Retina (tissue), 1 donor: ENCODE measurements around the gene SUZ12.
"Not testable (repeated sequence)": the region's sequence is repeated elsewhere in the genome, so short reads cannot be mapped to it uniquely, and the experiment has no call there.

Experiments
- DNase-seq: peaks from one replicate; pipeline ENCODE4 v3.0.0-alpha.2; 2016

Gene SUZ12

GRCh38 chr17:31964131-31964530 lies 27.3 kb downstream of the SUZ12 start:
- not testable (repeated sequence) for DNase-seq

DNA sequence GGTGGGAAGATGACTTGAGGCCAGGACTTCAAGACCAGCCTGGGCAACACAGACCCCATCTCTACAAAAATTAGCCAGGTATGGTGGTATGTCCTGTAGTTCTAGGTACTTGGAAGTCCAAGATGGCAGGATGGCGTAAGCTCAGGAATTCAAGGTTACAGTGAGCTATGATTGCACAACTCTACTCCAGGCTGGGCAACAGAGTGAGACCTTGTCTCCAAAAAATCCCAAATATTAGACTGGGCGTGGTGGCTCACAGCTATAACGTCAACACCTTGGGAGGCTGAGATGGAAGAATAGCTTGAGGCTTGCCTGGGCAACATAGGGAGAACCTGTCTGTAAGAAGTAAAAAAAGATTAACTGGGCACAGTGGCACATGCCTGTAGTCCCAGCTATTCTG lies 30.8 kb downstream of the SUZ12 start:
- no peak for DNase-seq

- not testable (repeated sequence) for DNase-seq
These were observed 33.6 kb downstream of the SUZ12 start for GRCh38 chr17:31970416-31970815.

GRCh38 chr17:31974269-31975071 lies 37.7 kb downstream of the SUZ12 start:
- not testable (repeated sequence) for DNase-seq

DNA sequence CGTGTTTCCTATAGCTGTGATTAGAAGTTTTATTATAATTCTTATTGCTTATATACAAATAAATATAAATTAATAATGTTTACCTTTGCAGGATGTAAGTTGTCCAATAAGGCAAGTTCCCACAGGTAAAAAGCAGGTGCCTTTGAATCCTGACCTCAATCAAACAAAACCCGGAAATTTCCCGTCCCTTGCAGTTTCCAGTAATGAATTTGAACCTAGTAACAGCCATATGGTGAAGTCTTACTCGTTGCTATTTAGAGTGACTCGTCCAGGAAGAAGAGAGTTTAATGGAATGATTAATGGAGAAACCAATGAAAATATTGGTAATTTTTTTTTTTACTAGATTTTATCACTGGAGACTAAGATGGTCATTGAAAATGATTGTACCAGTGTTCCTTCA lies 38.6 kb downstream of the SUZ12 start:
- DNase-seq, result not testable (repeated sequence)

DNA sequence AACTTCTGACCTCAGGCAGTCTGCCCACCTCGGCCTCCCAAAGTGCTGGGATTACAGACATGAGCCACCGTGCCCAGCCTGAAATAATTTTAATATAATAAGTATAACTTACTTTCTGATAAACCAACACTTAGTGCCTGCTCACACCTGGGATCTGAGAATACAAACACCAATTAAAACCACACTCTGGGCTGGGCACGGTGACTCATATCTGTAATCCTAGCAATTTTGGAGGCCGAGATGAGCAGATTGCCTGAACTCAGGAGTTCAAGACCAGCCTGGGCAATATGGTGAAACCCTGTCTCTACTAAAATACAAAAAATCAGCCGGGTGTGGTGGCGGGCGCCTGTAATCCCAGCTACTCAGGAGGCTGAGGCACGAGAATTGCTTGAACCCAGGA lies 55.0 kb downstream of the SUZ12 start:
- DNase-seq, result not testable (repeated sequence)

- no peak for DNase-seq
These were observed 60.2 kb downstream of the SUZ12 start for GRCh38 chr17:31997005-31997404.

DNA sequence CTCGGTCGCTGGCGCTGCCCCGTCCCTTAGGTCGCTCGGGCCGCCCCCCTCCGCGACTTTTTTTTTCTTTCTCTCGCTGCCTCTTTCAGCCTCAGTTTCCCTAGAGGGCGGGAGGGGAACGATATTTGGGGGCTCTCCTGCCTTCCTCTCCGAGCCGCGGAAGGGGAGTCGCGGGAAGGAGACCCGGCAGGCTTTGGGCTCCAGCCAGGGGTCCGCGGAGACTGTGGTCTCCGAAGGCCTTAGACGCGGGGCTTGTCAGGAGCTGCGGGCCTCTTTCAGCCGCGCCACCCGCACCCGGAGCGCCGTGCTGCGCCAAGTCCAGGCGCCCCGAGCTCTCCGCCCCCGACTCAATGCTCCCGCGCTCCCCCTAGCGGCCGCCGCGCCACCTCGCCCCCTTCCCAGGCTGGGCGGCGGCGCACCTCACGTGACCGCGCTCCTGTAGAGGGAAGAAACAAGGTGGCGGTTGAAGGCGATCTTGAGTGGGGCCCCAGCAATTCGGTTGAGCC lies 70.2 kb downstream of the SUZ12 start, which contains the start of gene LRRC37B:
TSS of gene LRRC37B (plus strand) at position 427 of the 506 bp plus-strand sequence. CDS start 14,010 bp downstream, outside the sequence.
- peak; percentile 97 for DNase-seq

- DNase-seq, result peak; percentile 72
These were observed 70.9 kb downstream of the SUZ12 start for GRCh38 chr17:32007463-32008298.

DNA sequence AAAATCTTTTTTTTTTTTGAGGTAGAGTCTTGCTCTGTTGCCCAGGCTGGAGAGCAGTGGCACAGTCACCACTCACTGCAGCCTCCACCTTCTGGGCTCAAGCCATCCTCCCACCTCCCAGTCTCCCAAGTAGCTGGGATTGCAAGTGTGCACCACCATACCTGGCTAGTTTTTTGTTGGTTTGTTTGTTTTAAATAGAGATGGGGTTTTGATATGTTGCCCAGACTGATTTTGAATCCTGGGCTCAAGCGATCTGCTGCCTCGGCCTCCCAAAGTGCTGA lies 72.4 kb downstream of the SUZ12 start:
- DNase-seq, result no peak

DNA sequence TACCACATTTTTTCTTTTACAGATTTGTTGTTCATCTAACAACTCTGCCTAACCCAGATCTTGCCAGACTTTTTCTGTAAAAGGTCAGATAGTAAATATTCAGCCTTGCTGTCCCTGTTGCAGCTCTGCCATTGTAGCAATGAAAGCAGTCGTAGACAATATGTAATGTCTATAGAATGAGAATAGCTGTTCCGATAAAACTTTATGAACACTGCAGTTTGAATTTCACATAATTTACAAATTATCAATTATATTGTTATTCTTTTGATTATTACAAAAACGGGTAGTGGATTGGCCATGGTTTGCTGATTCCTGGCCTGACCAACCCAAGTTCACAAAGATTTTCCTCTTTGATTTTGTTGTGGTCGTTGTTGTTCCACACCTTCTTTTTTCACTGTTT lies 73.3 kb downstream of the SUZ12 start:
- no peak for DNase-seq

- DNase-seq, result no peak
These were observed 78.6 kb downstream of the SUZ12 start for GRCh38 chr17:32015245-32016013.

DNA sequence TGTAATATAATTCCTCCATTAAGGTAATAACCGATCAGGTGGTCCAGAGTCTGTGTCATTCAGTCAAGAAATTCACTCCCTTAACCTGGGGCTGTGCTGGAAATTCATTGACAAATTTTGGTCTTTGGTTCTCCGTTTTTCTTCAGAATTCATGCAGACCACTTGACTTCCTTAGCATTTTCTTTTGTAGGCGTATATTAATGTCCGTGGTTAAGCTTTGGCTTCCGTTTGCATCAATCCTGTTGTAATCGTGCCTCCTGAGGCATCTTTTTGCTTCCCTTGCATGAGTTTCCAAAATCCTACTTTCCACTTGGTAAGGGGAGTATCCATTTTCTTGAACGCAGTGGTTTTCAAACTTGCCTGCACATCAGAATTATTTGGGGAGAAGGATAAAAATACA lies 79.4 kb downstream of the SUZ12 start:
- no peak for DNase-seq

GRCh38 chr17:32019228-32019627 lies 82.4 kb downstream of the SUZ12 start:
- DNase-seq, result no peak

DNA sequence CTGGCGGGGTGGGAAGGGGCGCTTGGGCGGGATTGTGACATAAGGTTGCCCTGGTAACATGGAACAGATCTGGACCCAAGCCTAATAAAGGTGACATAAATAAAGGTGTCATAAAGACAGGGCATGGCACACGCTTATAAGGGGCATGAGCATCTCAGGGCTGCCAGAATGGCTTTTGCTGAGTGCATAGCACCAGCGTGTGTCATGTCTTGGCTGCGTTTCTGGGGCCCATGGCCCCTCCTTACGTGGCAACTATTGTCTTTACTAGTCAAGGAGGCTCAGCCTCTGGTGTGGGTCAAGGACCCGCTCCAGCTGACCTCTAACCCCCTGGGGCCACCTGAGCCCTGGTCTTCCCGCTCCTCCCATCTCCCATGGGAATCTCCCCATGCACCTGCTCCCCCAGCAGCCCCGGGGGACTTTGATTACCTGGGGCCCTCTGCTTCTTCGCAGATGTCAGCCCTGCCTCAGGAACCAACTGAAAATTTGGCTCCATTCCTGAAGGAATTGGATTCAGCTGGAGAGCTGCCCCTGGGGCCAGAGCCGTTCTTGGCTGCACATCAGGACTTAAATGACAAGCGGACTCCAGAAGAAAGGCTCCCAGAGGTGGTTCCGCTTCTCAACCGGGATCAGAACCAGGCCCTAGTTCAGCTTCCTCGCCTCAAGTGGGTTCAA lies 84.3 kb downstream of the SUZ12 start:
- no peak for DNase-seq

- DNase-seq, result no peak
These were observed 84.8 kb downstream of the SUZ12 start for GRCh38 chr17:32021615-32021955.

DNA sequence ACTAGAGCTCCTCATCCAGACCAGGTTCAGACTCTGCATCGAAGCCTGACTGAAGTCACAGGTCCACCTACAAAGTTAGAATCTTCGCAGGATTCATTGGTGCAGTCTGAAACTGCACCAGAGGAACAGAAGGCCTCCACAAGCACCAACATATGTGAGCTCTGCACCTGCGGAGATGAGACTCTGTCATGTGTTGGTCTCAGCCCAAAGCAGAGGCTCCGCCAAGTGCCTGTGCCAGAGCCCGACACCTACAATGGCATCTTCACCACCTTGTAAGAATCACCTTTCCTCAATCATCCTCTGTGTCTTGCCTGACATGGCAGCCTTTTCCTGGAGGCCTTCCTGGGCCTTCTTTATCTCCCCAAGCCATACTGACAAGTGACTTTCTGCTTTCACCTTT lies 85.7 kb downstream of the SUZ12 start:
- DNase-seq, result not testable (repeated sequence)

DNA sequence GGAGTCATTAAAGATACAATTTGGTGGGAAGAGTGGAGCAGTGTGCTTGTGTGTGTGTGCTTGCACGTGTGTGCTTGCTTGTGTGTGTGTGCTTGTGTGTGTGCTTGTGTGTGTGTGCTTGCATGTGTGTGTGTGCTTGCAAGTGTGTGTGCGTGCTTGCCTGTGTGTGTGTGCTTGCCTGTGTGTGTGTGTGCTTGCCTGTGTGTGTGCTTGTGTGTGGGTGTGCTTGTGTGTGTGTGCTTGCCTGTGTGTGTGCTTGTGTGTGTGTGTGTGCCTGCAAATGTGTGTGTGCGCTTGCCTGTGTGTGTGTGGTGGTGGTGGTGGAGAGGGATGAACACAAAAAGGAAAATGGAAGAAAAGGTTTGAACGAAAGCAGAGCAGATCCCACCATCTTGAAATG lies 90.5 kb downstream of the SUZ12 start:
- DNase-seq, result not testable (repeated sequence)

DNA sequence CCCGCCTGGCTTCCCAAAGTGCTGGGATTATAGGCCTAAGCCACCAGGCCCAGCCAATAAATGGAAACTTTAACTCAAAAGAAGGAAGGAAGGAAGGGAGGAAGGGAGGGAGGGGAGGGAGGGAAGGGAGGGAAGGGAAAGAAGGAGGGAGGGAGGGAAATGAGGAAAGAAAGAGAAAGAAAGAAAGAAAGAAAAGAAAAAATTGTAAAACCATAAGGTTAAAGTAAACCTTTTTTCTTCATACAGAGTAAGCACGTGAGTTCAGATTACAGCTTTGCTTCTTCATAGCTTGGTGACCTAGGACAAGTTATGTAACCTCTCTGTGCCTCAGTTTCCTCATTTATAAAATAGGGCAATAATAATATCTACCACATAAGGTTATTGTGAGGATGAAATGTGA lies 96.4 kb downstream of the SUZ12 start:
- no peak for DNase-seq

DNA sequence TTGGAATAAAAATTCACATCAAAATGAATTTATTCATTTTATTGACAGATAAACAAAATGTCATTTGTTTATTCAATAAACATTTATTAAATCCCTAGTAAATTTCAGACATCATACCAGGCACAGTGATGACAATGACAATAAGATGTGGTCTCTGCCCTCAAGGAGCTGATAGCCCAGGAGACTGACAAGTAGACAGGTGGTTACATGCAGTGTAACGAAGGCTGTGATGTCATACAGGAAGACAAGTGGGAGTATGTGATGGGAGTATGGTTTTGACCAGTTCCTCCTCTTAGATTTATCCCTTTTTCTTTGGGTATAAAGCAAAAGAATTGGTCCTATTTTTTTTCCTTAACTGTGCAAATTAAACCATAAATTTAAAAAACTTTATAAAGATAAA lies 97.0 kb downstream of the SUZ12 start:
- not testable (repeated sequence) for DNase-seq

DNA sequence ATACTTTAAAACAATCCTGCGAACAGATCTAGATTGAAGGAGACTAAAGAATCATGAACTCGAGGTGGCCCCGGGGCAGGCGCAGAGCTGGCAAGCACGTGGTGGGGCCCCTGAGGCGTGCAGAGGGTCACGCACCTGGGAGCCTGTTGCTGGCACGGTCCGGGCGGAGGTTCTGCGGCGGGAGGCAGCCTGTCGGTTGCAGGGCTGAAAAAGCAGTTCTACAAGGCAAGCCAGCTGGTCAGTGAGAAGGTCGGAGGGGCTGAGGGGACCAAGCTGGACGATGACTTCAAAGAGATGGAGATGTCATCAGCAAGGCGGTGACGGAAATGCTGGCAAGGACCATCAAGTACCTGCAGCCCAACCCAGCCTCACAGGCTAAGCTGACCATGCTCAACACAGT lies 103.4 kb downstream of the SUZ12 start:
- DNase-seq, result not testable (repeated sequence)

- not testable (repeated sequence) for DNase-seq
These were observed 104.6 kb downstream of the SUZ12 start for GRCh38 chr17:32041306-32041875.
